ENCODE data around the gene ZNF787.

The ZNF787 gene

DNA sequence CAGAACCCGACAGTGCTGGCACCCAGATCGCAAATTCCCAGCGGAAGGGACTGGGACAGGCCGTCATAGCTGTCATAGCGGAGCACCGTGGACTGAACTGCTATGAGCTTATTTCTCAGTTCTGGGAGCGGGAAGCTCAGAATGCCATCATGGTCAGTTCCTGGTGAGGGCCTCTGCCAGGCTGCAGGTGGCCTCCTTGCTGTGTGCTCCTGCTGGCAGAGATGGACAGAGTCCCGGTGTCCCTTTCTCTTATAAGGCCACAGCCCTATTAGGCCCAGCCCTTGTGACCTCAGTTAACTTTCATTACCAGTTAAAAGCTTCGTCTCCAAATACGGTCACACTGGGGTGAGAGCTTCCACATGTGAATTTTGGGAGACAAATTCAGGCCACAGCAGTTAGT is 24.6 kb upstream of the ZNF787 start:
- Histone ChIP-seq H3K9me2 (replicated peaks; ENCODE audit: insufficient read depth, low read length) (no peaks in the 10 kb centered on the region), H3K4me2 (ENCODE audit: low read depth, low read length, poor library complexity, severe bottlenecking) (no peak overlapping the region), H2AFZ (ENCODE audit: low read depth, low read length, severe bottlenecking) (no peak overlapping the region), H3F3A (ENCODE audit: insufficient read depth) (no peaks in the 10 kb centered on the region), H3K36me3 (ENCODE audit: low read length) (no peaks in the 10 kb centered on the region), H3K9ac (ENCODE audit: low read length) (no peak overlapping the region), H3K27ac (ENCODE audit: low read depth, low read length) (no peak overlapping the region), H3K9me3 (ENCODE audit: insufficient read depth, low read length) (no peaks in the 10 kb centered on the region), H3K27me3 (ENCODE audit: low read length) (no peaks in the 10 kb centered on the region), H4K20me1 (ENCODE audit: low read depth, low read length) (no peaks in the 10 kb centered on the region), H3K4me3 (ENCODE audit: insufficient read depth, low read length, poor library complexity, severe bottlenecking) (no peak overlapping the region), H3K79me2 (ENCODE audit: insufficient read depth, low read length) (peaks cover 45% of the 10 kb centered on the region)
- TF ChIP-seq, protein P1, sequence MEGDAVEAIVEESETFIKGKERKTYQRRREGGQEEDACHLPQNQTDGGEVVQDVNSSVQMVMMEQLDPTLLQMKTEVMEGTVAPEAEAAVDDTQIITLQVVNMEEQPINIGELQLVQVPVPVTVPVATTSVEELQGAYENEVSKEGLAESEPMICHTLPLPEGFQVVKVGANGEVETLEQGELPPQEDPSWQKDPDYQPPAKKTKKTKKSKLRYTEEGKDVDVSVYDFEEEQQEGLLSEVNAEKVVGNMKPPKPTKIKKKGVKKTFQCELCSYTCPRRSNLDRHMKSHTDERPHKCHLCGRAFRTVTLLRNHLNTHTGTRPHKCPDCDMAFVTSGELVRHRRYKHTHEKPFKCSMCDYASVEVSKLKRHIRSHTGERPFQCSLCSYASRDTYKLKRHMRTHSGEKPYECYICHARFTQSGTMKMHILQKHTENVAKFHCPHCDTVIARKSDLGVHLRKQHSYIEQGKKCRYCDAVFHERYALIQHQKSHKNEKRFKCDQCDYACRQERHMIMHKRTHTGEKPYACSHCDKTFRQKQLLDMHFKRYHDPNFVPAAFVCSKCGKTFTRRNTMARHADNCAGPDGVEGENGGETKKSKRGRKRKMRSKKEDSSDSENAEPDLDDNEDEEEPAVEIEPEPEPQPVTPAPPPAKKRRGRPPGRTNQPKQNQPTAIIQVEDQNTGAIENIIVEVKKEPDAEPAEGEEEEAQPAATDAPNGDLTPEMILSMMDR (IDR thresholded peaks at IDR 0.05; ENCODE audit: insufficient read depth, low read length, poor library complexity, severe bottlenecking): no peak
- no peak for TF ChIP-seq EZH2phosphoT487 (conservative IDR thresholded peaks at IDR 0.05; ENCODE audit: low read length)

DNA sequence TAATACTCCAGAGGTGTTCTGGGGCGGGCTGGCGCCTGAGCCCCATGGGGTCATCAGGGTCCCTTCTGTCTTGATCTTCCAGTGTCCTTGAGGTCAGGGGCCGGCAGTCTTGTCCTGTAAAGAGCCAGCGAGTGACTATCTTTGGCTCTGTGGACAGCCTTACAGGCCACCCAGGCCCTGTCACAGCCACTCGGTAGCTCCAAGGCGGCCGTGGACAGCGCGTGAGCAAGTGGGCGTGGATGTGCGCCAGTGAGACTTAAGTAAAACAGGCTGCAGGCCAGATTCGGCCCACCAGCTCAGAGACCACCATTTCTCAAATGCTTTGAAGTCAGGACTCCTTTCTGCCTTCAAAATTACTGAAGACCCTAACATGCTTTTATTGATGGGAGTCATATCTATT is 23.7 kb upstream of the ZNF787 start:
- Histone ChIP-seq H3K27me3 (ENCODE audit: low read length) (no peaks in the 10 kb centered on the region), H3K79me2 (ENCODE audit: insufficient read depth, low read length) (peaks cover 38% of the 10 kb centered on the region), H3K27ac (ENCODE audit: low read depth, low read length) (no peak overlapping the region)

DNA sequence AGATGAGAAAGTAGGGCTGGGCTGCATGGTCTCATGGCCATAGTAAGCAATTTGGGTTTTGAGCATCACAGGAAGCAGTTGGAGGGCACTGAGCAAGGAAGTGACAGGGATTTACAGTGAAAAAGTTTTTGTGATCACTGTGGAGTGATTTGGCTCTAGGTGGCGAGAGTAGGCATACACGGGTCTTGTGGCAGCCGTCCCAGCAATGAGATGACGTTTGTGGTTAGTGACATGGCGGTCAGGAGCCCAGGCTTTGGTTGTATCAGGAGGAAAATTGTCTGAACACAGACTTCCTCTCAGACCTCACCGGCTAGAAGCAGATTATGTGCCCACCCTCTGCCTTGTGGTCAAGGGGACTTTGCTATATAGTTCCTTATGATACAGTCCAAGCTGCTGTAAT is 23.3 kb upstream of the ZNF787 start:
- Histone ChIP-seq H3K79me2 (ENCODE audit: insufficient read depth, low read length) (peaks cover 34% of the 10 kb centered on the region), H3K4me3 (ENCODE audit: insufficient read depth, low read length, poor library complexity, severe bottlenecking) (no peak overlapping the region), H4K20me1 (ENCODE audit: low read depth, low read length) (no peaks in the 10 kb centered on the region), H3K27me3 (ENCODE audit: low read length) (no peaks in the 10 kb centered on the region), H3K9me2 (replicated peaks; ENCODE audit: insufficient read depth, low read length) (no peaks in the 10 kb centered on the region), H2AFZ (ENCODE audit: low read depth, low read length, severe bottlenecking) (no peak overlapping the region), H3K4me2 (ENCODE audit: low read depth, low read length, poor library complexity, severe bottlenecking) (no peak overlapping the region), H3K36me3 (ENCODE audit: low read length) (no peaks in the 10 kb centered on the region), H3K27ac (ENCODE audit: low read depth, low read length) (no peak overlapping the region), H3K9me3 (ENCODE audit: insufficient read depth, low read length) (no peaks in the 10 kb centered on the region), H3F3A (ENCODE audit: insufficient read depth) (no peaks in the 10 kb centered on the region), H3K9ac (ENCODE audit: low read length) (no peak overlapping the region)
- TF ChIP-seq EZH2phosphoT487 (conservative IDR thresholded peaks at IDR 0.05; ENCODE audit: low read length): no peak
- TF ChIP-seq, protein P1 (IDR thresholded peaks at IDR 0.05; ENCODE audit: insufficient read depth, low read length, poor library complexity, severe bottlenecking): no peak

More for the DNA sequence above, 23.7 kb upstream of the ZNF787 start:
- Histone ChIP-seq H4K20me1 (ENCODE audit: low read depth, low read length) (no peaks in the 10 kb centered on the region), H3K9me3 (ENCODE audit: insufficient read depth, low read length) (no peaks in the 10 kb centered on the region), H3K9me2 (replicated peaks; ENCODE audit: insufficient read depth, low read length) (no peaks in the 10 kb centered on the region), H3K4me3 (ENCODE audit: insufficient read depth, low read length, poor library complexity, severe bottlenecking) (no peak overlapping the region), H3K4me2 (ENCODE audit: low read depth, low read length, poor library complexity, severe bottlenecking) (no peak overlapping the region), H3K36me3 (ENCODE audit: low read length) (no peaks in the 10 kb centered on the region), H3F3A (ENCODE audit: insufficient read depth) (no peaks in the 10 kb centered on the region), H3K9ac (ENCODE audit: low read length) (no peak overlapping the region), H2AFZ (ENCODE audit: low read depth, low read length, severe bottlenecking) (no peak overlapping the region)
- TF ChIP-seq EZH2phosphoT487 (conservative IDR thresholded peaks at IDR 0.05; ENCODE audit: low read length): no peak
- TF ChIP-seq, protein P1 (IDR thresholded peaks at IDR 0.05; ENCODE audit: insufficient read depth, low read length, poor library complexity, severe bottlenecking): no peak
